ENCODE results near the gene SLC27A4.

DNA sequence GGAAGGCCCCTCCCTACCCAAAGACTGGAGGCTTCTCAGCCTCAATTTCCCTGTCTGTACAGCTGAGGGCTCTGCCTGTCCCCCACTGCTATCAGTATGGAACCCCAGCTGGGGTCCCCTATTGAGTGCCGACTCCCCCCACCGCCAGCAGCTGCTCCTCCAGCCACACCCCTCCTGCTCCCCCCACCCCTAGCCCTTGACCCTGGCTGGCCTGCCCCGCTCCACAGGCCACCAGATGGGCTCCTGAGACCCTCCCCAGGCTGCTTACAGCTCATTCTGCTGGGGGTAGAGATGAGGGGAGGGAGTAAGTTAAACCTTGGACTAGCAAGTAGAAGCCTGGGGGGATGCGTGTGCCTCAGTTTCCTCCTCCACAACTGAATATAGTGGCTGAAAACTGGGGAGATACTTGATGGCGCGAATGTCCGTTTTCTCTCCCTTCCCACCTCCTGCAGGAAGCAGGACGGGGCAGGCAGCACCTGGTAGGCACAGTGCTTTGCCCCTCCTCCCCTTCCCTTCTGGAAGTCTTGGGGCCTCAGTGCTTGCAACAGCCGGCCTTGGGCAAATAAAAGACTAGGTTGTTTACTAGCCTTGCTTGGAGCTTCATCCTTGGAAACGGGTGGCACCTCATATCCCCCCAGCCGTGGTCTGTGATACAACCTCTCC lies 50.0 kb downstream of the SLC27A4 start:
- no peak for TF ChIP-seq POLR2A (IDR thresholded peaks at IDR 0.05)
- TF ChIP-seq, protein P1, sequence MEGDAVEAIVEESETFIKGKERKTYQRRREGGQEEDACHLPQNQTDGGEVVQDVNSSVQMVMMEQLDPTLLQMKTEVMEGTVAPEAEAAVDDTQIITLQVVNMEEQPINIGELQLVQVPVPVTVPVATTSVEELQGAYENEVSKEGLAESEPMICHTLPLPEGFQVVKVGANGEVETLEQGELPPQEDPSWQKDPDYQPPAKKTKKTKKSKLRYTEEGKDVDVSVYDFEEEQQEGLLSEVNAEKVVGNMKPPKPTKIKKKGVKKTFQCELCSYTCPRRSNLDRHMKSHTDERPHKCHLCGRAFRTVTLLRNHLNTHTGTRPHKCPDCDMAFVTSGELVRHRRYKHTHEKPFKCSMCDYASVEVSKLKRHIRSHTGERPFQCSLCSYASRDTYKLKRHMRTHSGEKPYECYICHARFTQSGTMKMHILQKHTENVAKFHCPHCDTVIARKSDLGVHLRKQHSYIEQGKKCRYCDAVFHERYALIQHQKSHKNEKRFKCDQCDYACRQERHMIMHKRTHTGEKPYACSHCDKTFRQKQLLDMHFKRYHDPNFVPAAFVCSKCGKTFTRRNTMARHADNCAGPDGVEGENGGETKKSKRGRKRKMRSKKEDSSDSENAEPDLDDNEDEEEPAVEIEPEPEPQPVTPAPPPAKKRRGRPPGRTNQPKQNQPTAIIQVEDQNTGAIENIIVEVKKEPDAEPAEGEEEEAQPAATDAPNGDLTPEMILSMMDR (IDR thresholded peaks at IDR 0.05) = no peak
